HG02970 (cell line): Measurements from ENCODE around the gene TRIM14.

ENCODE experiments used
- ATAC-seq: cut with Tn5 transposase; IDR thresholded peaks from one replicate; pipeline ENCODE4 v1.9.1; 2021; ENCODE audit warnings: mild to moderate bottlenecking, moderate library complexity, moderate number of reproducible peaks; ENCODE audit not compliant: unreplicated experiment, low FRiP score

The TRIM14 gene

DNA sequence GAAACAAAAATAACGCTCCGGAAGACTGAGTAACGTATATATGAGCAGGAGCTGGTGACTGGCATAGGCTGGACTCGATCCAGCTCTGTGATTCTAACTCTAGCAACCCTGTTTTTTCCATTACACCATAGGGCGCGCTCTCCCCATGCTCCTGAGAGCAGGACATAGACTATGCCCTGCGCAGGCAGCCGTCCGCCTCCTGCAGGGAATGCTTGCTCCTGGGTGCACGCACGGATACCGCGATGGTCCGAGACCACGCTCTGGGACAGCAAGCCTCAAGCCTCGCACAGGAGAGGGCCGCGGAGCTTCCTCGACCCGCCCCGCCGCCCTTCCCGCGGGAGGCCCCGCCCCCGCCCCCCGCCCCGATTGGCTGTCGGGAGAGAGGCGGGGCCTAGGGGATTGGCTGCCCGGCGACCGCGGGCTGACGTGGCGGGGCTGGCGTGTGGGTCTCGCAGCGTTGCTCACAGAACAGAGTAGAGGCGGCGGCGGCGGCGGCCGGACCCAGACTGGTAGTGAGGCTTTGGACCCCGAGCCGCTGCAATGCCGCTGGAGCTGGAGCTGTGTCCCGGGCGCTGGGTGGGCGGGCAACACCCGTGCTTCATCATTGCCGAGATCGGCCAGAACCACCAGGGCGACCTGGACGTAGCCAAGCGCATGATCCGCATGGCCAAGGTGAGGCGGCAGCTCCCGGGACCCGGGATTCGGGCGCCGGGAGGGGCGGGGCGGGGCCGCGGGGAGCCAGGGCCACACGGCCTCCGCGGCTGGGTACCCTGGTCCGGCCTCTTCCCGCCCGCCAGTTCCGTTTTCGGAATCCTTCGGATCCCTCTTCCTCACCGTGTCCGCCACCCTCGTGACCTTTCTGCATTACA lies 62.5 kb downstream of the TRIM14 start, which contains the start of gene NANS:
NANS (plus strand) TSS at position 464 of the 869 bp plus-strand sequence; CDS start at position 541, 77 bp downstream.
- ATAC-seq: peak; percentile 87

DNA sequence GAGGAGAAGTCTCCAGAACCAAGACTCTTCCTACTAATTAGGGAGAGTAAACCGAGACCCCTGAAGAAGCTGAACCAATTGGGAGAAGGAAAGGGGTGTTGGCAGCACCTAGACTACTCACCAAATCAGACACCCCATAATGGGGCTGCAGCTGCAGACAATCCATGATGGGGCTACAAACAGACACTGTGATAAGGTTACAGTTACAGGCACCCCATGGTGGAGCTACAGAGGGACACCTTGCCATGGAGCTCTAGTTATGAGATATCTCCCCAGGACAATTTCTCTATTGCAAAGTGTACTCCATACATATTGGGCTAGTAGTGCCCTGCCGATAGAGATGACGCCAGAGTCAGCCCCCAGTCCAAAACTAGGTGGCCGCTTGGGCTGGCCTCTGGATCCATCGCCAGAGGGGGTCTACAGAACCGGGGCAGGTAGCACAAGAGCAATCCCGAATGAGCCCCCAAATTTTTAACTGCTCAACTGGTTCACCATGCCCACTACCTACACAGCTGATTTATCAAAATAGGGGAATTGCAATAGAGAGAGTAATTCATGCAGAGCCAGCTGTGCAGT lies 64.6 kb downstream of the TRIM14 start:
- ATAC-seq: no peak

DNA sequence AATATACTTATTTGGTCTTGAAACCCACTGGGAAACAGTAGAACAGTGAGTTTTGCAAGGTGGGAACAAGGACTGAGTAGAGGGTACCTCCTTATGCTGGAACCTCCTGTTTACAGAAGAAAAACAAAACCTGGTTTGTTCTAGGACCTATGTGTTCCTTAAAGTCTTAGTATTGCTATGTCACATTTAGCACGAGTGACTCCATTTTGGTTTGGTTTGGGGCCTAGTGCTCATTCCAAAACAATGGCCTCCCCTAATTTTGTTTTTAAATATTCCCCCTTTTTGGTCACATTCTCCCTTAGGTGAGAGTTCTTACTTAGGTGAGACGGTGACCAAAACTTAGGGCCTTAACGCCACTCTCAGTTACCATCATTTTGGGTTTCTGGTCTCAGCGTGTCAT lies 68.7 kb downstream of the TRIM14 start:
- no peak for ATAC-seq

DNA sequence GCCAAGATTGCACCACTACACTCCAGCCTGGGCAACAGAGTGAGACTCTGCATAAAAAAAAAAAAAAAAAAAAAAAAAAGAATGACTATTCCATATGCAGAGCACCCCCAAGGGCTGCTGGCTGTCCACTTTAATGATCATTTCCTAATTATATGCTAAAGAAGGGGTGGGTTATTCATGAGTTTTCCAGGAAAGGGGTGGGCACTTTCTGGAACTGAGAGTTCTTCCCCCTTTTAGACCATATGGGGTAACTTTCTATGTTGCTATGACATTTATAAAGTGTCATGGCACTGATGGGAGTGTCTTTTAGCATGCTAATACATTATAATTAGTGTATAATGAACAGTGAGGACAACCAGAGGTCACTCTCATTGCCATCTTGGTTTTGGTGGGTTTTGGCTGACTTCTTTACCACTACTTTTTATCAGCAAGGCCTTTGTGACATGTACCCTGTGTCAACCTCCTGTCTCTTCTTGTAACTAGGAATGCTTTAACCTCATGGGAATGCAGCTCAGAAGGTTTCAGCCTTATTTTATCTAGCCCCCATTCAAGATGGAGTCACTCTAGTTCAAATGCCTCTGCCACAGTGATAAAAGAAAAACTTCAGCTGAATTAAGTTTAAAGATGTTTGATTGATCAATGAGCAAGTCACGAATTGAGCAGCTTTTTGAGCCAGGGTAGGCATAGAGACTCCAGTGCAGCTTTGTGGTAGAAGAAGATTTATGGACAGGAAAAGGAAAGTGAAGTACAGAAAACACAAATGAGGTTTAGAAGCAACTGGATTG lies 69.5 kb downstream of the TRIM14 start:
- no peak for ATAC-seq

DNA sequence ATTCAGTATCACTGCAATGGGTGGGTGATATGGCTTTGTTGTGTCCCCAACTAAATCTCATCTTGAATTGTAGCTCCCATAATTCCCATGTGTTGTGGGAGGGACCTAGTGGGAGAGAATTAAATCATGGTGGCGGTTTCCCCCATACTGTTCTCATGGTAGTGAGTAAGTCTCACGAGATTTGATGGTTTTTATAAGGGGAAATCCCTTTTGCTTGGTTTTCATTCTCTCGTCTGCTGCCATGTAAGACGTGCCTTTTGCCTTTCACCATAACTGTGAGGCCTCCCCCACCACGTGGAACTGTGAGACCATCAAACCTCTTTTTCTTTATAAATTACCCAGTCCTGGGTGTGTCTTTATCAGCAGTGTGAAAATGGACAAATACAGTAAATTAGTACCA lies 72.0 kb downstream of the TRIM14 start:
- ATAC-seq: no peak

DNA sequence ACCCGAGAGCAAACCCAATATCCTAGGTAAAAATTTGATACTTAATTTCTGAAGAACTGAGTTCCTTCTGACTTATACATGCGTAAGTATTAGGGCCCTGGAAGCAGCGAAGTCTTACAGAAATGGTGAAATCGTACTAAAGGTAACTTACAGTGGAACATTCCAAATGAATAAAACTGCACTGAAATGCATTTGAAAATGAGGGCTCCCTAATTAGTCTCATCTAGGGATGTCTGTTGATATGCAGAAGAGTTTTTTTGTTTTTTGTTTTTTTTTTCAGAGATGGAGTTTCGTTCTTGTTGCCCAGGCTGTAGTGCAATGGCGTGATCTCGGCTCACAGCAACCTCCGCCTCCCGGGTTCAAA lies 72.9 kb downstream of the TRIM14 start:
- ATAC-seq: no peak

- ATAC-seq: no peak
Measured at GRCh38 chr9:98045234-98046179, 73.5 kb downstream of the TRIM14 start.

- no peak for ATAC-seq
Measured at GRCh38 chr9:98043915-98044314, 75.1 kb downstream of the TRIM14 start.

GRCh38 chr9:98040212-98040611 lies 78.8 kb downstream of the TRIM14 start:
- no peak for ATAC-seq

DNA sequence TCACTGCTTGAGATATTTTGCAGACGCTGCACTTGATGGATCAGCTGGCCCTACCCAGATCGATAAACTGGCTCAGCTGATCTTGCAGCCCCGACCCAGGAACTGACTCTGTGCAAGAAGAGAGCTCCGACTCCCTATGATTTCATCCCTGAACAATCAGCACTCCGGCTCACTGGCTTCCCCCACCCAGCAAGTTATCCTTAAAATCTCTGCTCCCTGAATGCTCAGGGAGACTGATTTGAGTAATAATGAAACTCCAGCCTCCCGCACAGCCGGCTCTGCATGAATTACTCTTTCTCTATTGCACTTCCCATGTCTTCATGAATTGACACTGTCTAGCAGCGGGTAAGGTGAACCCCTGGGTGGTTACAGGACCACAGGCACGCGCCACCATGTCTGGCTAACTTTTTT lies 79.4 kb downstream of the TRIM14 start:
- ATAC-seq: no peak

- no peak for ATAC-seq
Measured at GRCh38 chr9:98038958-98039357, 80.1 kb downstream of the TRIM14 start.

- no peak for ATAC-seq
Measured at GRCh38 chr9:98037357-98037756, 81.7 kb downstream of the TRIM14 start.

DNA sequence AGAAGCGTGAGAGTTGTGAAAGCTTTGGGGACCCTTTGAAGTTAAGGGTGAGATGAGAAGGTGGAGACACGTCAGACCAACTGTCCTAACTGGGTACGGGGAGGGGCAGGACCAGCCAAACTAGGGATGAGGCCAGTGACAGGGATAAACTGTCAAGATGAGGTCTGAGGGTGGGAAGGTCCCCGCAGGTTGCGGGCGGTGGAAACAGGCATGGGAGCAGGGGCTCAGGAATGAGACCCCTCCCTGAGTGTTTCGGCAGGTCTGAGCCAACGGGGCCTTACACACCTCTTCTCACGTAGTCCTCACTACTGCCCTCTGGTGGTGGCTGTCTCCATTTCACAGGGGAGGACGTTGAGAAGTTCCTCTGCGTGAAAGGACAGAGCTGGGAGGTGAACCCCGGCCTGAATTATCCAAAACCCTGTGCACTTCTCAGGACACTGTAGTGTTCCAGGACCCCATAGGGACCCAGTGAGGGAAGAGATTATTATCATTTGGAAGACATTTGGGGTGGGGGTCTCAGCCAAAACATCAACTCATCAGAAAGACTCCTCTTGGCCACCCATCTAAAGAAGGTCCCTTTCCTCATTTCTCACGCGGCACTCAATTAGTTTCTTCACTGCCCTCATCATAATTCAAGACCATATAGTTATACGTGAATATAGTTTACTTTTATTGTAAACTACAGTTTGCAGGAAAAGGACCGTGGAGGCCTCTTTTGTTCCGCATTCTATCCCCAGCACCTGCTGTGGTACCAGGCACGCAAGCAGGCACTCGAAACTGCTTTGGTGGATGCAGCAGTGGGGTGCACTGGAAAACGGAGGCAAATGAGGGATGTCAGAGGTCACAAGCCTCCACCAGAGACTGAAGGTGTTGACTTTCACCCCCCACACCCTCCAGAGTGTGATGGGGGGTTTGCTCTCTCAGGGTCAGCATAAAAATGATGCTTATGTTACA lies 84.2 kb downstream of the TRIM14 start:
- ATAC-seq: no peak

DNA sequence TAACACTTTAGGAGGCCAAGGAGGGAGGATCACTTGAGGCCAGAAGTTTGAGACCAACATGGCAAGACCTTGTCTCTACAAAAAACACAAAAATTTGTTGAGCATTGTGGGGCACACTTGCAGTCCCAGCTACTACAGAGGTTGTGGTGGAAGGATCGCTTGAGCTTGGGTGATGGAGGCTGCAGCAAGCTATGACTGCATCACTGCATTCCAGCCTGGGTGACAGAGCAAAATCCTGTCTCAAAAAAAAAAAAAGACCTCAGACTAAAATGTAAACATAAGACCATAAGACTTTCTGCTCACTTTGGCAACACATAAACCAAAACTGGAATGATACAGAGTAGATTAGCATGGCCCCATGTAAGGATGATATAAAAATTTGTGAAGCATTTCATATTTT lies 87.1 kb downstream of the TRIM14 start:
- no peak for ATAC-seq

DNA sequence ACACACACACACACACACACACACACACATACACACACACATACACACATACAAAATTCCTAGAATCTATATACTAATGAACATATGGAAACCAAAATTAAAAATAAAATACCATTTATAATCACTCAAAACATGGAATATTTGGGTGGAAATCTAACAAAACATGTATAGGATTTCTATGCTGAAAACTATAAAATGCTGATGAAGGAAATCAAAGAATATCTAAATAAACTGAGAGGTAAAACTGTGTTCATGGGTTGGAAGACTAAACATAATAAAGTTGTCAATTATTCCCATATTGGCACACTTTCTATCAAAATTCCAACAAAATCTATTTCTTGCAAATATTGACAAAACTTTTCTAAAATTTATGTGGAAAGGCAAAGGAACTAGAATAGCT lies 87.9 kb downstream of the TRIM14 start:
- ATAC-seq: no peak

DNA sequence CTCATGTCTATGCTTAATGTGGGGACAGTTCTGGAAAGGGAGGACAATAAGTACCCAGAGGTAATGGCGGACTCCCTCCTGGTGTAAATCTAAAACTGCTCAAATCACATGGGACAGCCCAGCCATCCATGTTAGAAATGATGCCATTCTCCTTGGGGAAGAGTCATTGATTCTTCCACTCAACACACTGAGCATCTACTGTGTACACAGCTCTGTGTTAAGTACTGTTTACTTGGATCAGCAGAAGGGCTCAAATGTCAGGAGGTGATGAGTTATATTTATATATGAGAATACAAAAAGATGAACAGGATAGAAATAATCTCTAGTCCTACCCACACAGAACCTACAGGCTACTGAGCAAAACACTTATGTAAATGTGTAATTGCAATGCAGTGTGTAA lies 94.3 kb downstream of the TRIM14 start:
- ATAC-seq: no peak

GRCh38 chr9:98022447-98022846 lies 96.6 kb downstream of the TRIM14 start:
- no peak for ATAC-seq

DNA sequence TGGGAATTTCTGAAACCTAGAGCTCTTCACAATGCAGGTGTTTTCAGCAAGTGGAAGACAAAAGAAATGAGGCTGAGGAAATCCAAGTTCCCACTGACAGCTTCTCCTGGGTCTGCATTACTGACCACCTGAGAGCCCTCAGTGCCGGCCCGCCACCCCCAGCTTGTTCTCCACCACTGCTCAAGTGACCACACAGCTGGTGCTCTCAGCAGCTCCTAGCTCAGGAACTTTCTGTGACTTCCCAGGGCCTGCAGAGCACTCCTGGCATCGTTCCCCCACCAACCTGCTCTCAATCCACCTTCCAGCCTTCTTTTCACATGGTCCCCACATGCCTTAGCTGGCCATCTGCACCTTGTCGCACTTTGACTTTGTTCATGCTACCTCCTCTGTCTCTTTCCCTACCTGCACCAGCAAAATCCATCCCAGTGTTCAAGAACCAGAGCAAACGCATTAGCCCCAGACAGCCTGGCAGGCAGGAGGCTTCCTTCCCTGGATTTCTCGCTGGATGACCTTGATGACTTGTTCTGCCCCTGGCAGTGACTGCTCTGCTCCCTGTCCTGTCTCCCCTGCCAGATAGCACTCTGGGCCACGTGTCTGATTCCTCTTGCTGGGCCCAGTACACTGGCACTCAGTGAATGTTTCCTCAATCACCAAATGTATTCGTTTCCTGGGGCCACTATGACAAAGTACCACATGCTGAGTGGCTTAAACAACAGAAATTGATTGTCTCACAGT lies 97.5 kb downstream of the TRIM14 start:
- ATAC-seq: no peak
